IPS DF 6.9 (cell line): Measurements from ENCODE around the gene PLIN3.
A peak's percentile ranks its signal among the peaks of the same experiment; 100 is the strongest.
"Not testable (repeated sequence)": the region's sequence is repeated elsewhere in the genome, so short reads cannot be mapped to it uniquely, and the experiment has no call there.

Experiments used
- DNase-seq: peaks from one replicate; pipeline ENCODE4 v3.0.0-alpha.2; 2013; ENCODE audit warnings: low read depth, low spot score
- H3K27ac ChIP-seq: one replicate; pipeline ENCODE4 v1.5.1; 2013; ENCODE audit warnings: low read length, control low read depth
- H3K27me3 ChIP-seq: 2 replicates; pipeline ENCODE4 v1.6.1; 2013; ENCODE audit warnings: mild to moderate bottlenecking, low read length; ENCODE audit not compliant: control insufficient read depth, insufficient read depth
- H3K36me3 ChIP-seq: 2 replicates; pipeline ENCODE4 v1.6.1; 2013; ENCODE audit warnings: low read length; ENCODE audit not compliant: control insufficient read depth, insufficient read depth
- H3K4me1 ChIP-seq: 2 replicates; pipeline ENCODE4 v1.6.1; 2013; ENCODE audit warnings: low read length; ENCODE audit not compliant: control insufficient read depth, insufficient read depth
- H3K4me3 ChIP-seq: 2 replicates; pipeline ENCODE4 v1.5.1; 2013; ENCODE audit warnings: mild to moderate bottlenecking, low read length
- H3K9me3 ChIP-seq: 2 replicates; pipeline ENCODE4 v1.6.1; 2013; ENCODE audit warnings: low read length, inconsistent platforms; ENCODE audit not compliant: control insufficient read depth, insufficient read depth
- WGBS: extraction: QIAGEN DNeasy Blood & Tissue Kit; methylation state at CpG from one replicate; pipeline ENCODE4 v1.1.7; 2013; ENCODE audit warnings: mixed read lengths, missing lambda C conversion rate; ENCODE audit not compliant: insufficient read length, insufficient coverage; 5-methylcytosine and 5-hydroxymethylcytosine counted together

PLIN3 gene

GRCh38 chr19:4909156-4909896 lies 41.9 kb upstream of the PLIN3 start, which contains the start of gene UHRF1:
TSS of gene UHRF1 (plus strand) at chr19:4909501. CDS start at chr19:4910886, 1,385 bp downstream.
- no CpG with 5 or more reads among the region's 89 CpGs for WGBS
- Histone ChIP-seq H3K9me3 (no peaks in the 10 kb centered on the region), H3K27ac (no peak within 1 kb of the TSS), H3K36me3 (peaks cover 3% of the 10 kb centered on the region; the same call in 1 of the 2 replicates), H3K4me1 (no peaks in the 10 kb centered on the region), H3K27me3 (no peaks in the 10 kb centered on the region), H3K4me3 (peak within 1 kb of the TSS; percentile 100)
- no peak for DNase-seq

GRCh38 chr19:4908781-4909155 lies 41.3 kb upstream of the PLIN3 start:
- H3K27ac ChIP-seq: no peak overlapping the region
- no peaks in the 10 kb centered on the region for H3K27me3 ChIP-seq
- no peaks in the 10 kb centered on the region for H3K9me3 ChIP-seq
- no CpG with 5 or more reads among the region's 15 CpGs for WGBS
- no peak overlapping the region for H3K4me3 ChIP-seq
- H3K4me1 ChIP-seq: no peaks in the 10 kb centered on the region
- DNase-seq: no peak
- H3K36me3 ChIP-seq: peaks cover 3% of the 10 kb centered on the region; the same call in 1 of the 2 replicates

GRCh38 chr19:4908360-4908759 lies 40.9 kb upstream of the PLIN3 start:
- H3K27me3 ChIP-seq: no peaks in the 10 kb centered on the region
- no peaks in the 10 kb centered on the region for H3K4me1 ChIP-seq
- no CpG with 5 or more reads among the region's 5 CpGs for WGBS
- no peak overlapping the region for H3K4me3 ChIP-seq
- H3K9me3 ChIP-seq: no peaks in the 10 kb centered on the region
- no peak overlapping the region for H3K27ac ChIP-seq
- no peak for DNase-seq
- peaks cover 3% of the 10 kb centered on the region; the same call in 1 of the 2 replicates for H3K36me3 ChIP-seq

GRCh38 chr19:4906963-4907362 lies 39.5 kb upstream of the PLIN3 start:
- no peaks in the 10 kb centered on the region for H3K27me3 ChIP-seq
- no peaks in the 10 kb centered on the region for H3K36me3 ChIP-seq
- DNase-seq: no peak
- H3K4me3 ChIP-seq: no peak overlapping the region
- WGBS: no CpG with 5 or more reads among the region's 8 CpGs
- no peak overlapping the region for H3K27ac ChIP-seq
- no peaks in the 10 kb centered on the region for H3K4me1 ChIP-seq
- no peaks in the 10 kb centered on the region for H3K9me3 ChIP-seq

GRCh38 chr19:4904481-4904880 lies 37.0 kb upstream of the PLIN3 start:
- Histone ChIP-seq H3K27me3 (no peaks in the 10 kb centered on the region), H3K36me3 (no peaks in the 10 kb centered on the region), H3K27ac (no peak overlapping the region), H3K9me3 (no peaks in the 10 kb centered on the region), H3K4me3 (no peak overlapping the region), H3K4me1 (no peaks in the 10 kb centered on the region)
- DNase-seq: no peak
- WGBS: no CpG with 5 or more reads among the region's 3 CpGs

- no peaks in the 10 kb centered on the region for H3K4me1 ChIP-seq
- no CpG with 5 or more reads among the region's 7 CpGs for WGBS
- H3K4me3 ChIP-seq: no peak within 1 kb of the TSS
- no peaks in the 10 kb centered on the region for H3K27me3 ChIP-seq
- no peak for DNase-seq
- H3K27ac ChIP-seq: no peak within 1 kb of the TSS
- no peaks in the 10 kb centered on the region for H3K9me3 ChIP-seq
- no peaks in the 10 kb centered on the region for H3K36me3 ChIP-seq
Measured at GRCh38 chr19:4902796-4903195, 35.3 kb upstream of the PLIN3 start, which contains the start of gene ARRDC5. TSS of gene ARRDC5 (minus strand) at chr19:4902896. CDS start at chr19:4902825, 71 bp downstream.

- not testable (repeated sequence) for H3K9me3 ChIP-seq, H3K36me3 ChIP-seq, H3K27me3 ChIP-seq, H3K27ac ChIP-seq, H3K4me1 ChIP-seq, DNase-seq, H3K4me3 ChIP-seq
- no CpG with 5 or more reads among the region's 13 CpGs for WGBS
Measured at GRCh38 chr19:4900879-4901278, 33.4 kb upstream of the PLIN3 start.

- WGBS: no CpG with 5 or more reads among the region's 7 CpGs
- no peak for DNase-seq
Measured at GRCh38 chr19:4897146-4897545, 29.7 kb upstream of the PLIN3 start.

GRCh38 chr19:4896372-4896771 lies 28.9 kb upstream of the PLIN3 start:
- Histone ChIP-seq H3K4me1 (no peaks in the 10 kb centered on the region), H3K27me3 (peaks cover 7% of the 10 kb centered on the region), H3K36me3 (no peaks in the 10 kb centered on the region), H3K27ac (no peak overlapping the region), H3K4me3 (no peak overlapping the region), H3K9me3 (no peaks in the 10 kb centered on the region)
- DNase-seq: no peak
- no CpG with 5 or more reads among the region's 3 CpGs for WGBS

More at GRCh38 chr19:4897146-4897545, 29.7 kb upstream of the PLIN3 start:
- H3K9me3 ChIP-seq: no peaks in the 10 kb centered on the region
- H3K27me3 ChIP-seq: peaks cover 7% of the 10 kb centered on the region
- no peak overlapping the region for H3K27ac ChIP-seq
- no peaks in the 10 kb centered on the region for H3K4me1 ChIP-seq
- no peaks in the 10 kb centered on the region for H3K36me3 ChIP-seq
- H3K4me3 ChIP-seq: no peak overlapping the region

GRCh38 chr19:4892962-4893361 lies 25.5 kb upstream of the PLIN3 start:
- not testable (repeated sequence) for H3K4me1 ChIP-seq, H3K9me3 ChIP-seq, H3K27ac ChIP-seq, H3K4me3 ChIP-seq, H3K27me3 ChIP-seq, H3K36me3 ChIP-seq, DNase-seq
- no CpG with 5 or more reads among the region's 11 CpGs for WGBS

- no peak for DNase-seq
- Histone ChIP-seq H3K36me3 (no peaks in the 10 kb centered on the region), H3K9me3 (no peaks in the 10 kb centered on the region), H3K27ac (no peak overlapping the region), H3K4me1 (no peaks in the 10 kb centered on the region), H3K4me3 (no peak overlapping the region), H3K27me3 (peaks cover 3% of the 10 kb centered on the region)
- no CpG with 5 or more reads among the region's 22 CpGs for WGBS
Measured at GRCh38 chr19:4891066-4891465, 23.6 kb upstream of the PLIN3 start.
